Stimulated activated CD4-positive, alpha-beta T cell treated with anti-CD3 and anti-CD28 coated beads, Interleukin-12 subunit alpha, Interleukin-12 subunit beta, amount 100 ng/mL, for 24 hours (primary cell): Measurements from ENCODE around the gene COPS9.

ENCODE experiments used
- DNase-seq, 2 experiments: peaks; one replicate each; pipeline ENCODE4 v3.0.0-alpha.2; 2020; ENCODE audit warnings: low read depth in 2 of 2

The COPS9 gene

DNA sequence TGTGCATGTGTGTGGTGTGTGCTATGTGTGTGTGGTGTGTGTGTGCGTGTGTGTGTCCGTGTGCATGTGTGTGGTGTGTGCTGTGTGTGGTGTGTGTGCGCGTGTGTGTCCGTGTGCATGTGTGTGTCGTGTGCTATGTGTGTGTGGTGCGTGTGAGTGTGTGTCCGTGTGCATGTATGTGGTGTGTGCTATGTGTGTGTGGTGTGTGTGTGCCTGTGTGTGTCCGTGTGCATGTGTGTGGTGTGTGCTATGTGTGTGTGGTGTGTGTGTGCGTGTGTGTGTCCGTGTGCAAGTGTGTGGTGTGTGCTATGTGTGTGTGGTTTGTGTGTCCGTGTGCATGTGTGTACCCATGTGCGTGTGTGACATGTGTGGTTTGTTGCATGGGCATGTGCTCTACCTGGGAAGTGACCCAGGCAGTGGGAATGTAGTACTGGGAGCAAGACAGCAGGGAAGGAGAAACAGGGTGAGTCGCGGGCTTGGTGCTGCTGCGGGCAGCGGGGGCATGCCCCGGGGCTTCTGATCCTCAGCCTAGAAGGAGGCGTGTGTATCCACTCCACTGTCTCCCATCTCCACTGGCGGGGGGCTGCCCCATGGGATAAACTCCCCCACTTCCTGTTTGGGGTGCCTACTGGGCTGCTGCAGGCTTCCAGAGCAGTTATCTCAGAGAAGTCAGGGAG lies 11.9 kb upstream of the COPS9 start:
- DNase-seq: no peak

DNA sequence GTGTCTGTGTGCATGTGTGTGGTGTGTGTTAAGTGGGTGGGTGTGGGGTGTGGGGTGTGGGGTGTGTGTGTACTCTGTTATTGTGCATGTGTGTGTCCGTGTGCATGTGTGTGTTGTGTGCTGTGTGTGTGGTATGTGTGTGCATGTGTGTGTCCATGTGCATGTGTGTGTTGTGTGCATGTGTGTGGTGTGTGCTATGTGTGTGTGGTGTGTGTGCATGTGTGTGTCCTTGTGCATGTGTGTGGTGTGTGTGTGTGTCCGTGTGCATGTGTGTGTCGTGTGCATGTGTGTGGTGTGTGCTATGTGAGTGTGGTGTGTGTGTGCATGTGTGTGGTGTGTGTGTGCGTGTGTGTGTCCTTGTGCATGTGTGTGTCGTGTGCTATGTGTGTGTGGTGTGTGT lies 11.3 kb upstream of the COPS9 start:
- DNase-seq: no peak

DNA sequence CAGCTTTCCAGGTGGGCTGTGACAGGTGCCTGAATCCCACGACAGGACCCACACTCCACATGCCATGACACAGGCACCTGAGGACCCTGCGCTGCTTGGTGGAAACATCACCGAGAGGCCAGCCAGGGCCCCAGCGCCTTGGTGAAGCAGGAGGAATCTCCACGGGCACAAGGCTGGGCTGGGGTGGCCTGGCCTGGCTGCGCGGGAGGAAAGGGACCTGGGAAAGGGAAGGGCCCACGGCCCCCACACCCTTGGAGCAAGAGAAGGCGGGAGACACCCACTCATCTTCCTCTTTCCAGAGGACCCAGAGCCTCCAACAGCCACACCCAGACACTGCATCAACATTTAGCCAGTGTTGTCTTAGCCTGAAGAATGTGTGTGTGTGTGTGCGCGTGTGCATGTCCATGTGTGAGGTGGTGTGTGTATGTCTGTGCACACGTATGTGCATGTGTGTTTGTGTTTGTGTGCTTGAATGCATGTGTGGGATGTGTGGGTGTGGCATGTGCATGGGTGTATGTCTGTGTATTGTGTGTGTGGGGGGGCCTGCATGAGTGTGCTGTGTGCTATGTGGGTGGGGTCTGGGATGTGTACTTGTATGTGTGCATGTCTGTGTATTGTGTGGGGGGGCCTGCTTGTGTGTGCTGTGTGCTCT lies 10.6 kb upstream of the COPS9 start:
- DNase-seq: no peak

DNA sequence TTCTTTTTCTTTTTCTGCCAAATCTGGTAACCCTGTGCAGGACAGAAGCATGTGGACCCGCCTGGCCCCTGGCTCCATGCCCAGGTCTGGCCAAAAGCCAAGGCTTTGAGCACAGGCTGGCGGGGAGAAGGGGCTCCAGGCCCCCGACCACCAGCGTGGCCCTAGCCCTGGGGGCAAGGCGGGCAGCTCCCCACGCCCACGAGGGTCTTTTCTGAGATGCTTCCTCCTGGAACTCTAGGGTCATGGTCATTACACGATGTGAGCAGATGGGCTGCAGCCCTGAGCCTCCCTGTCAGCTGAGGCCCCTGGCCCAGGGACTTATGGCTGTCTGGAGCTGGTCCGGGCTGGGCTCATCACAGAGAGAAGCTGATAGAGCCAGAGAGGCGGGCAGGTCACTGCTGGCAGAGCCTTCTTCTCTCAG lies 10.0 kb upstream of the COPS9 start:
- DNase-seq: no peak

DNA sequence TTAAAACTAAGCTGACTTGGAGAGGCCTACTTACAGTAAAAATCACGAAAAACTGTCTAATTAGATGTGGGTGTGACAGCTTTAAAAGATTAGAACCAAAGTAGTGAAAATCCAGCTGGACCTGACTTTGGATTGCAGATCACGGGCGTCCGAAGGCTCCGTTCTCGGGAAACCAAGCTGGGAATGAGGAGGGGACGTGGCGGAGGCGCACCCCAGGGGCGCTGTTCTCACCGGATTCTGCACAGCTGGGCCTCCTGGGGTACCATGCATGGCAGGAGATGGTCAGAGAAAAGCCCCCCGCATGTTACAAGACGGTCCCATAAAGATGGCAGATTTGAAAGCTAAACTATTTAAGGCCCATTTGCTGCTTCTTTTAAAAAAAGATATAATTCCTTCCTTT lies 9.4 kb upstream of the COPS9 start:
- DNase-seq: no peak

DNA sequence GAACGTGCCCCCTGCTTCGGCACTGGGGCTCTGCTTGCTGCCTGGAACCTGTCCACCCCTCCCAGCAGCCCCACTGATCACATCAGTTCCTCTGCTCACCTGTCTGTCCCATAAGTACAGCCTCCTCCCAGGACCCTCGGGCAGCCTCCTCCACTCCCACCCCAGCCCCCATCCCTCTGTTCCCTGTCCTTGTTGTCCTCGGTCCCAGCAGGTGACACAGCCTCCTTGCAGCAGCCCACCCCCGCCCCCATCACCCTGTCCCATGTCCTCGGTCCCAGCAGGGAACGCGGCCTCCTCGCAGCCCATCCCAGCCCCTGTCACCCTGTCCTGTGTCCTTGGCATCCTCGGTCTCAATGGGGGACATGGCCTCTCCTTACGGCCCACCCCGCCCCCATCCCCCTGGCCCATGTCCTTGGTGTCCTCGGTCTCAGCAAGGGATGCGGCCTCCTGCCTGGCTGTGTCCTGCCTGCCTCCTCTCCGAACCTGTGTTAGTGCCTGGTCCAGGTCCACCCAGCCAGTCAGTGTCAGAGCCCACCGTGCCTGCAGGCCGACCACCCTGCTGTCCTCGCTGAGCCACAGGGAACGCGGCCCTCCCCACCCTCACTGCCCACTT lies 8.7 kb upstream of the COPS9 start:
- no peak for DNase-seq

DNA sequence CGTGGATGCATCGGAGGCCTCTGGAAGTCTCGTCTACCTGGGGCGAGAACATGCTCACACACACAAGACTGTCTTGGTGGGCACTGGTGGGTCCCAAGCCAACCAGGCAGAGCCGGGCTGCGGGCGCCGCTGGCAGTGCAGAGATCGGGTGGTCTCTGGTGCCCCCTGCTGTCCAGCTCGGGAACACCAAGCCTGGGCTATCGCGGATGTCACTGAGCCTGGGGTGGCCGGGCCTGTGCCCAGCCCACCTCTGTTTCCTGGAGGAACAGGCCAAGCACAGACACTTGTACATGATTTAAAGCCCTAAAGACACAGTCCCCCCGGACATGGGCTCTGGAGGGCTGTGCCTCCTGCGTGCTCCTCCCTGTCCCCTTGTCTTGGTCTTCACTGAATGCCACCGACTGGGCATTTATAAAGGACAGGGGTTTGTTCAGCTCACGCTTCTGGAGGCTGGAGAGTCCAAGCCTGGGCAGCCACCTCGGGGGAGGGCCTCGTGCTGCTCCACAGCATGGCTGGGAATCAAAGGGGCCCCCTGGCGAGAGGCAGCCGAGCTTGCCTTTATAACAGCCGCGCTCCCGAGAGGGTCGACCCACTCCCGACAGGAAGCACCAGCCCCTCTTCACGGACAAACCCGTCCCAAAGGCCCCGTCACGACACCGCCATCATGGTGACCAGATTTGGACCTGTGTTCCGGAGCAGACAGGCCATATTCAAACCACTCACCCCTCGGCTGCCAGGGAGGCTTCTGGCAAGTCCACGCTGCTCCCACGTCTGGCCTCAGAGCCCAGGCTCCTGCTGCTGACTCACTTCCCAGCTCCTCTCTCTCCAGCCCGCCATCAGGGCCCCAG lies 7.9 kb upstream of the COPS9 start:
- peak; percentile 66 to 73 for DNase-seq

DNA sequence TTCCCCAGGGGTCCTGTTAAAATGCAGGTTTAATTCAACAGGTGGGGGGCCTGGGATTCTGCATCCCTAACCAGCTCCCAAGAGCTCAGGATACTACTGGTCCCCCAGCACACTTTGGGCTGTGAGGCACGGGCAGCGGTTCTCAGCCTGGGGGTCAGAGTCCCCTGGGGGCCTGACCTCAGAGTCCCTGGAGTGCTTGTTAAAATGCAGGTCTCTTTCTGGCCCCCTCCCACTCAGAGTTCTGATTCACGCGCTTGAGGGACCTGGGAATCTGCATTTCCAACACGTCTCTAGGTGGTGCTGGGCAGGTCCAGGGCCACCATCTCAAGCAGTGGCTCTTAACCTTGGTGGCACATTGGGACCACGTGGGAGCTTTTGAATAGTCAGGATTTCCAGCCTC lies 7.2 kb upstream of the COPS9 start:
- DNase-seq: no peak

DNA sequence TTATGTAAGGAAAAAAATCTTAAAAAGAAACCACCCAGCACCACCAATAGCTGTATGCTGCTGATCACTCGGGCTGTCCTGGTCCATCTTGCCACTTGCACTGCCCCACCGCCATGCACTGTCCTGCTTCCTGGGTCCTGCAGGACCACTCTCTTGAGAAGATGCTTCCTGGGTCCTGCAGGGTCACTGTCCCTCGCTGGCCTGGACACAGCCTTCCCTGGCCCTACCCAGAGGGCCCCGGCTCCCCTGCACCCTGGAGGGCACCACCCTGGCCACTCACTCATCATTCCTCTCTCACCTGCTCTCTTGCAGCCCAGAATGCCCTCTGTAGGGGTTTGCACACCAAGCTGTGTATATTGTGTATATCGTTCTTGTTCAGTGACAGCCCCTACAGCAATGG lies 6.8 kb upstream of the COPS9 start:
- no peak for DNase-seq

DNA sequence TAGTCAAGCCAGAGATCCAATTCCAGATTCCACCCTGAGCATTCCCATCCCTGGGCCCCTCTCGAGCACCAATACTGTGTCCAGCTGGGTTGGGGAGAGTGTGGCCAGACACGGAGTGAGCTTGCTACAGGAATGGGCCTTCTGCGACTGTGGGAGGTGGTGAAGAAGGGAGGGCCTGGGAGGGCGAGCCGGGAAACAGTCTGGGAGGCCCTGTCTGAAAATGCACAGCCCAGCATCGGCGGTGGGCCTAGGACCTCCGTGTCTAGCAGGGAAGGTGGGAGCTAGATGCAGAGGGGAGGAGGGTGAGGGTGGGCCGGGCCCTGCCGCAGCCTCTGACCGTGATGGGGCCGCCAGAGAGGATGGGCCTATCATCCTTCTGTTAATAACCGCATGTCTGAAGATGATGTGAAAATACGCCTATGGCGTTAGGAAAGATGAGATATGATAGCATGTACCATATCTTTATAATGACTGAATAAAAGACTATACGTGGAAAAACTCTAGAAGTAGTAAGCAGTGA lies 6.2 kb upstream of the COPS9 start:
- no peak for DNase-seq

DNA sequence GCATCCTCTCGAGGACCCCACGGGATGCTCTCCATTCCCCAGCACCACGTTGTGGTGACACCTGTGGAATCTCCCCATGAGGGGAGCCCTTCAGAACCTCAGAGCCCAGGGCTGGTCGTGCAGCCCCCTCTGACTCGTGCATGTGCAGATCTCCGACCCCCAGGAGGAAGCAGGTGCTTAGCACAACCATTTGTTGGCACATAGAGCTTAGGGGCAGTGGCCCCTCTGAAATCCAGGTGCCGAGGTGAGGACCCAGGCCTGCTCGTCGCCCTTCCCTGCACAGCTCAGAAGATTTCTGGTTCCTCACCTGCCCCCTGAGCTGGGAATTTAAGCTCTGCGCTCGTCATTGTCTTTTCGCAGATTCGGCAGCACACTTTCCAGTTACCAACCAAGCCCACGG lies 5.6 kb upstream of the COPS9 start:
- DNase-seq: no peak

DNA sequence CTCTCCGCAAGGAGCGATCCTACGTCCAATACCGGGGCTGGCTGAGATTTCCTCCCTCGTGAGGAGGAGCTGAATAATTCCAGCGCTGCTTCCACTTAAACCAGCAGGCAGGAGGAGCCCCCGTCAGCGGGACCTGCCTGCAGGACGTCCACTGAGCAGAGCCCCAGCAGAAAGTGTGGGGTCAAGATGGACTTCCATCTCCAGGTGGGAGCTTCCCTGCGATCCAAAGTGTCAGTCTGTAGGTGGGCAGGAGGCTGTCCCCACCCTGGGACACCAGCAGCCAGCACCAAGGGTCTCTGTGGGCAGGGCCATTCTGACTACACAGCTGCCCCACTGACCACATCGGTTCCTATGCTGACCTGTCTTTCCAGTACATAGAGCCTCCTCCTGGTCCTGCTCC lies 4.8 kb upstream of the COPS9 start:
- no peak for DNase-seq

DNA sequence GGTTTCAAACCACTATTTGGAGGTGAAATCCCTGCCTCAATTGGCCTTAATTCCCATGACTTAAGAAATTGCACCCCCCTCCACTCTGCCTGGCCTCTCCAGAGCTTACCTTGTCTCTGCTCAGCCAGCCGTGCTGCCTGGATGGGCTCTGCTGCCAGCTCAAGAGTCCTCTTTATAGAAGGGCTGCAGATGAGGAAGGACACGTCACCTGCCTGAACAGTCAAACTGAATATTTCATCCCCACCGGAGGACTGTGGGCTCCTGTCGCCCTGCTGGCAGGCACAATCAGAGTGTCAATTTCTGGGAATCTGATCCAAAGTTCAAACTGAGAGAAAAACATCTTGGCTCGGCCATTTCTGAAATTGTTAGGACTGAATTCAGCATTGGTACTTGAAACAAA lies 4.4 kb upstream of the COPS9 start, which contains the start of gene OTOS:
TSS of gene OTOS (minus strand) at position 148 of the 400 bp plus-strand sequence. CDS start 332 bp downstream, outside the sequence.
- no peak for DNase-seq

DNA sequence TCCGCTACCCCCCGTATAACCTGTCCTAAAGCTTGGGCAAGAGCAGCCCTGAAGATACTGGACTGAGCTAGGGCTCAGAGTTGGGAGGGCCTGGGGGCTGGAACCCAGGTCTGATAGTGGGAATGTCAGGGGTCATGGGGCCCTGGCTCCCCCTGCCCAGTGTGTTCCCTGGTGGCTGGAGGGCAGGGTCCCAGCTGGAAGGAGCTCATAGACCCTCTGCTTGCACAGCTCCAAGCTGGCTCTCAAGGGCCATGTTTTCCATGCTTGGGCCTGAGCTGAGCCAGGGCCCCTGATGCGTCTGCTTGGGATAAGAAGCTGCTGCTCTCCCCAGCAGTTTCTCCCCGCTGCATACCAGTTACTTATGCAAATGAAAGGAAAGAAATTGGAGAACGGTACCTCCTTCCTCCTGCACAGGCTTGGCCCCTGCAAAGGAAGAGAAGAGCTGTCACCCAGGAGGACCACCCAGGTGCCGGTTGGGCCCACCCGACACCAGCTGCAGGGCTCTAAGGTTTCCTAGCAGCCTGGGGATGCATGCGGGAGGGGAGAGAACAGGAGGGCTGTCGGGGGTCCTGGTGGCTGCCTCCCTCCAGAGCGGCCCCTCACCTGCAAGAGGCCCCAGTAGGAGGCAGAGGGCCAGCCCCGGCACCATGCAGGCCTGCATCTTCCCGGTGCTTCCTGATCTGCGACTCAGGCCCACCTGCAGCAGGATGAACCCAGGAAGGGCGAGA lies 3.7 kb upstream of the COPS9 start:
- no peak for DNase-seq

DNA sequence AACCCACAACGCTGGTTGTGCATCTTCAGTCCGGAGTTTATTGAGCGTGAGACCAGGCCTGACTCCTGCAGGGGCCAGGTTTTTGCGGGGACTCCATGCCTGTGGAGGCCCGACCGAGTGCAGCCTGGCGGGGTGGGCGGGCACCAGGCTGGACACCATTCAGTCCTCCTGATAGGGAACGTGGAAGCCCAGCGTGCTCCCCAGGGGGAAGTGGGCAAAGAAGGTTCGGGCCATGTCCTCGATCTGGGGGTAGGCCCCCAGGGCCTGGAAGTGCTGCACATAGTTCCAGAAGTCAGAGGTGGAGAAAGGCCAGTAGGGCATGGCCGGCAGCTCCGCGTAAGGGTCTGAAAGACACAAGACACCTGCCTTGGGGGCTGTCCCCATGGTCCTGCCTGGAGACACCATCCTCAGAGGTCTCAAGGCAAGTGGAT lies 2.9 kb upstream of the COPS9 start:
- DNase-seq: no peak

DNA sequence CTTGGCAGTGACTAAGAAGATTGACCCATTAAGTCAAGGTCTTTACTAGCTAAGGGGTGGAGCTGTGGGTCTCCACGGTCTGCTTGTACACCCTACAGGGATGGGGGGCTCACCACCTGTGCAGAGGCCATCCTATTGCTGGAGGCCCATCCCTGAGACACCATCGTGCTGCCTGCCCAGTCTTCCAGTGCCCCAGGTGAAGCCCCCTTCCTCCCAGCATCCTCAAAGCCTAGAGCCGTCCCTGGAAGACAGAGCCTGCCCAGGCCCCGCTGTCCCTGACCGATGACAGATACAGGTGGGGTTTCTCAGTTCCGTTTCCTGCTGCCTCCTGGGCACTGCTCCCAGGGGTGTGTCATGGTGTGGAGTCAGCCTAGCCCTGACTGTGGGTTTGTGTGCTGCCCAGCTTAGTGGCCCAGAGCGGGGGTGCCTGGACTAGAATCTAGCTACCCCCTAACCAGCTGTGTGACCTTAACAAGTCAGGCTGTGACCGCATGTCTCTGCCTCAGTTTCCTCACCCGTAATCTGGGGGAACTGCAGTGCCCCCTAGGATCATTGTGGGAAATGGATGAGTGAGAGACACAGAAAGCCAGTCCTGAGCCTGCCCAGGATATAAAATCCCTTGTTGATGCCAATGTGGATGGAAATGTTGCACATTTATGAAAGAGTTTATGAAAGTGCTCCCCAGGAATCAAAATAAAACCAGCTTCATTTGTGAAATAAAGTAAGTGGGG lies 2.3 kb upstream of the COPS9 start:
- DNase-seq: no peak

DNA sequence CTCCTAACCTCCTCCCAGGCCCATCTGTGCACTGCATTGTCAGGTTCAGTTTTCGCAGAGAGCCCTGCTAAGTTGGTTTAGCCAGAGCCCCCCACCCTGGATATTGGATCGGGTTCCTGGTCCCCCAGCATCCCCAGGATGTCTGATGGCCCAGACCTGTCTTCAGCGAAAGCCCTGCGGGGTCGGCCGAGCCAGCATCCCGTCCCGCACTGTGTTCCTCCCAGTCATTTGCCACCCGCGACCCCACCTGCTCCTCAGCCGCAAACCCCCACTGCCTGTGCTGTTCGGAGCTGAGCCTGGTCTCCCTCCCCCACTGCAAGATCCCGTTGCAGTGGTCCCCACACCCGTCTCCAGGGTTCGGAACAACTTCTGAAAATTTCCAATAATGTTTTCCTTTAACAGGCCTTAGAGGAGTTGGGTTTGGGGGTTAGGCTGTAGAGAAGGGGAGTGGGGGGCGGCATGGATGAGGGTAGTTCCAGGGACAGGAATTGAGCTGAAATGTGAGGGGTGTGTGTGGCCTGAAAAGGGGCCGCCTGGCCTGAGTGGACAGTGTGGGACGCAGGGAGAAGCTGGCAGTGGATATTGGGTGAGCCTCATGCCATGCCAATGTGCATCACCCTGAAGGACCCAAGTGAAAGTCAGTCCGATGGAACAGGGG lies 1.6 kb upstream of the COPS9 start:
- DNase-seq: no peak

DNA sequence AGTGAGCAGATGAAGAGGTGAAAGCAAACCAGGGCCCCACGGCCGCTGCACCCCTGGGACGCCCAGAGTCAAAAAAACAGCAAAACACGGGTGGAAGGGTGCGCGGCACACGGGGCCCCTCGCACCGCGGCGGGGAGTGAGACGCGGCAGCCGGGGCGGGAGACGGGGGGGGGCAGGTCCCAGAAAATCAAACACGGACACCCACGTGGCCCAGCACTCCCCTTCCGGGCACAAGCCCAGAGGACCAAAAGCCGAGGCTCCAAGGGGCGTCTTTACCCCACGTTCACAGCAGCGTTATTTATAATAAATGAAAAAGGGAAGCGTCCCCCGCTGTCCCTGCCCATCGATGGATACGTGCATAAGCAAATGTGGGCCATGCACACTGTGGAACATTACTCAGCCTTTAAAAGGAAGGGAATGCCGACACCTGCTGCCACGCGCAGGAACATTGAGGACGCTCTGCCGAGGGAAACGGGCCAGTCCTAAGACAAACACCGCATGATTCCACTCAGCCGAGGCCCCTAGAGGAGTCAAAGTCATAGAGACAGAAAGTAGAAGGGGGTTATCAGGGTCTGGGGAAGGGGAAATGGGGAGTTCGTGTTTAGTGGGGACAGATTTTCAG lies 677 bp upstream of the COPS9 start:
- peak in 1 of 2 experiments; percentile 12 for DNase-seq

DNA sequence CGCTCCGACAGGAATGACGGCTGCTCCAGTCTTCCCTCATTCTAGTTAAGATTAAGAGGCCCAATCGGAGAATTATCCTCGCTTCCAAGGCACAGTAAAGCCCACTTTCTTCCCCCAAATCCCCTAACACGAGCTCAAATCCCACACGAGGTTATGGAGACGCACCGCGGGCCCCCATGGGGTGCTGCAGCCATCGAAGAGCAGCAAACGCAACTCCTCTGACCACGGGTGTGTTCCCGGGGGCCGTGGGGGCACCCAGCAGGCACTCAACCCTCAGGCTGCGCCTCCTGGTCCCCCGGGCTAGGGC lies 446 bp downstream of the COPS9 start:
- no peak for DNase-seq
